K562 (cell line): Measurements from ENCODE around the gene TMEM69. TPM values are rescaled to one million over a fixed set of nuclear protein-coding genes. Genes with fewer than 3 reads are reported as not detected.

Experiments used
- BRCA1 ChIP-seq, 2 experiments: fragments of 450-650 bp in 1 of 2; sonication (generic) in 1 of 2; formaldehyde crosslinking in 1 of 2; IDR thresholded peaks; 2 replicates each; pipeline versions ENCODE4 v1.5.0 to v1.6.1; 2017 to 2020; ENCODE audit warnings: mild to moderate bottlenecking in 1 of 2, missing genetic modification reagents in 1 of 2
- CC2D1A ChIP-seq: fragments of 450-650 bp; IDR thresholded peaks from 2 replicates; pipeline ENCODE4 v1.6.1; 2017; ENCODE audit warnings: mild to moderate bottlenecking
- DACH1 ChIP-seq: fragments of 450-650 bp; IDR thresholded peaks from 2 replicates; pipeline ENCODE4 v1.6.1; 2018; ENCODE audit not compliant: partially characterized antibody
- ESRRA ChIP-seq: fragments of 450-650 bp; IDR thresholded peaks from 2 replicates; pipeline ENCODE4 v1.6.1; 2014; ENCODE audit warnings: low read depth, mild to moderate bottlenecking, moderate library complexity, borderline replicate concordance
- HDAC6 ChIP-seq: IDR thresholded peaks from 2 replicates; pipeline ENCODE4 v1.6.1; 2012; ENCODE audit warnings: low read depth, mild to moderate bottlenecking, control low read depth, inconsistent platforms, low read length, moderate library complexity
- KAT2B ChIP-seq: IDR thresholded peaks from one replicate; pipeline ENCODE4 v1.6.1; 2012; ENCODE audit warnings: low read depth, mild to moderate bottlenecking, control low read depth, inconsistent platforms, low read length, moderate library complexity
- NR3C1 ChIP-seq: sonication (generic); formaldehyde crosslinking; IDR thresholded peaks from 2 replicates; pipeline ENCODE4 v1.8.1; 2022; ENCODE audit warnings: missing genetic modification reagents
- POLR2H ChIP-seq: IDR thresholded peaks from 2 replicates; pipeline ENCODE4 v1.6.1; 2016; ENCODE audit warnings: missing genetic modification characterization, low read depth, mild to moderate bottlenecking, control low read depth, missing compliant biosample characterization, moderate library complexity
- RB1 ChIP-seq: fragments of 450-650 bp; IDR thresholded peaks from 2 replicates; pipeline ENCODE4 v1.6.1; 2017; ENCODE audit warnings: low read depth, mild to moderate bottlenecking
- SAFB2 ChIP-seq: fragments of 200-400 bp; formaldehyde crosslinking; IDR thresholded peaks from 2 replicates; pipeline ENCODE4 v1.6.1; 2018; ENCODE audit warnings: borderline replicate concordance, low read length, low read depth, moderate library complexity; ENCODE audit not compliant: severe bottlenecking
- SREBF1 ChIP-seq: fragments of 150-350 bp; IDR thresholded peaks from 2 replicates; pipeline ENCODE4 v1.6.1; 2014; ENCODE audit warnings: antibody characterized with exemption, low read depth, low read length, borderline replicate concordance
- TEAD1 ChIP-seq, 2 experiments: fragments of 450-650 bp in 1 of 2; sonication (generic) in 1 of 2; formaldehyde crosslinking; IDR thresholded peaks; 2 replicates each; pipeline versions ENCODE4 v1.4.0 to v1.8.0; 2020 to 2022; ENCODE audit warnings: mild to moderate bottlenecking in 2 of 2, missing genetic modification reagents in 1 of 2
- ZBTB17 ChIP-seq: fragments of 450-650 bp; formaldehyde crosslinking; IDR thresholded peaks from 2 replicates; pipeline ENCODE4 v1.4.0; 2020; ENCODE audit warnings: mild to moderate bottlenecking
- ZNF121 ChIP-seq: sonication (generic); formaldehyde crosslinking; conservative IDR thresholded peaks from 2 replicates; pipeline ENCODE4 v1.8.0; 2022; ENCODE audit warnings: missing genetic modification reagents
- ZNF232 ChIP-seq: sonication (generic); formaldehyde crosslinking; IDR thresholded peaks from 2 replicates; pipeline ENCODE4 v1.8.0; 2022; ENCODE audit warnings: mild to moderate bottlenecking, missing genetic modification reagents
- ZNF24 ChIP-seq: fragments of 450-650 bp; IDR thresholded peaks from 2 replicates; pipeline ENCODE4 v1.6.1; 2016
- ZNF444 ChIP-seq: fragments of 250-450 bp; sonication (Bioruptor Pico); IDR thresholded peaks from 2 replicates; pipeline ENCODE4 v1.4.0; 2020; ENCODE audit warnings: mild to moderate bottlenecking, moderate library complexity
- ZNF586 ChIP-seq: fragments of 450-650 bp; formaldehyde crosslinking; conservative IDR thresholded peaks from 2 replicates; pipeline ENCODE4 v1.4.0; 2020; ENCODE audit warnings: mild to moderate bottlenecking, moderate library complexity
- ZNF589 ChIP-seq: fragments of 200-800 bp; sonication (Bioruptor generic); IDR thresholded peaks from 2 replicates; pipeline ENCODE4 v1.6.1; 2016; ENCODE audit warnings: low read depth, missing genetic modification characterization, missing compliant biosample characterization
- ZNF644 ChIP-seq: fragments of 200-800 bp; sonication (Bioruptor generic); IDR thresholded peaks from 2 replicates; pipeline ENCODE4 v1.6.1; 2016; ENCODE audit warnings: low read depth, missing genetic modification characterization, missing compliant biosample characterization
- ZNF668 ChIP-seq: fragments of 250-450 bp; sonication (Bioruptor Pico); IDR thresholded peaks from 2 replicates; pipeline ENCODE4 v1.8.0; 2022; ENCODE audit warnings: mild to moderate bottlenecking, inconsistent platforms
- ZNF699 ChIP-seq: fragments of 250-450 bp; sonication (Bioruptor Pico); IDR thresholded peaks from 2 replicates; pipeline ENCODE4 v1.8.0; 2021; ENCODE audit warnings: mild to moderate bottlenecking, moderate library complexity; ENCODE audit not compliant: insufficient replicate concordance
- ZNF75A ChIP-seq: fragments of 450-650 bp; formaldehyde crosslinking; IDR thresholded peaks from 2 replicates; pipeline ENCODE4 v1.4.0; 2020; ENCODE audit warnings: mild to moderate bottlenecking
- ZNF830 ChIP-seq: fragments of 250-450 bp; sonication (Bioruptor Pico); IDR thresholded peaks from 2 replicates; pipeline ENCODE4 v1.5.0; 2021; ENCODE audit warnings: mild to moderate bottlenecking
- polyA plus RNA-seq, 8 experiments: library from polyadenylated mRNA; depleted of rRNA in 4 of 8; stranded (reverse) in 5 of 8; unstranded in 3 of 8; fragments of >200 nt; fragmentation: Nextera tagmentation in 2 of 8; fragmentation: Illumina TruSeq in 1 of 8; extraction: Ambion mirVana in 2 of 8; extraction: Trizol in 1 of 8; gene quantifications; 2 replicates each; pipeline versions ENCODE4 v1.2.1 to v1.2.3, GENCODE V29; 2011 to 2014; ENCODE audit warnings: inconsistent platforms in 1 of 8, missing spikeins in 1 of 8
- total RNA-seq, 7 experiments: library from RNA; depleted of rRNA in 6 of 7; stranded (reverse); fragments of >200 nt in 6 of 7; fragmentation: Illumina TruSeq in 2 of 7; extraction: Trizol in 2 of 7; gene quantifications; 2 replicates each; pipeline versions ENCODE4 v1.2.1 to v1.2.3, GENCODE V29; 2011 to 2021; ENCODE audit warnings: low replicate concordance in 1 of 7
- TF ChIP-seq, protein P1 (sequence below): fragments of 450-650 bp; formaldehyde crosslinking; IDR thresholded peaks from 2 replicates; pipeline ENCODE4 v1.4.0; 2020; ENCODE audit warnings: mild to moderate bottlenecking
- TF ChIP-seq, protein P2 (sequence below): sonication (generic); IDR thresholded peaks from 2 replicates; pipeline ENCODE4 v1.6.1; 2016
- TF ChIP-seq, protein P3 (sequence below), 2 experiments: fragments of 450-650 bp in 1 of 2; sonication (generic) in 1 of 2; formaldehyde crosslinking in 1 of 2; IDR thresholded peaks in 1 of 2; conservative IDR thresholded peaks in 1 of 2; 2 replicates each; pipeline versions ENCODE4 v1.6.1 to v1.8.1; 2016 to 2023; ENCODE audit warnings: mild to moderate bottlenecking in 2 of 2, moderate library complexity in 2 of 2, inconsistent platforms in 1 of 2, missing genetic modification reagents in 1 of 2

TMEM69 gene
- total and polyA plus RNA-seq, 9 of the 15 experiments (the other 6 are each of a cell fraction or from before 2014, with no cell fraction given): 47.3 to 248 (median 103) TPM

DNA sequence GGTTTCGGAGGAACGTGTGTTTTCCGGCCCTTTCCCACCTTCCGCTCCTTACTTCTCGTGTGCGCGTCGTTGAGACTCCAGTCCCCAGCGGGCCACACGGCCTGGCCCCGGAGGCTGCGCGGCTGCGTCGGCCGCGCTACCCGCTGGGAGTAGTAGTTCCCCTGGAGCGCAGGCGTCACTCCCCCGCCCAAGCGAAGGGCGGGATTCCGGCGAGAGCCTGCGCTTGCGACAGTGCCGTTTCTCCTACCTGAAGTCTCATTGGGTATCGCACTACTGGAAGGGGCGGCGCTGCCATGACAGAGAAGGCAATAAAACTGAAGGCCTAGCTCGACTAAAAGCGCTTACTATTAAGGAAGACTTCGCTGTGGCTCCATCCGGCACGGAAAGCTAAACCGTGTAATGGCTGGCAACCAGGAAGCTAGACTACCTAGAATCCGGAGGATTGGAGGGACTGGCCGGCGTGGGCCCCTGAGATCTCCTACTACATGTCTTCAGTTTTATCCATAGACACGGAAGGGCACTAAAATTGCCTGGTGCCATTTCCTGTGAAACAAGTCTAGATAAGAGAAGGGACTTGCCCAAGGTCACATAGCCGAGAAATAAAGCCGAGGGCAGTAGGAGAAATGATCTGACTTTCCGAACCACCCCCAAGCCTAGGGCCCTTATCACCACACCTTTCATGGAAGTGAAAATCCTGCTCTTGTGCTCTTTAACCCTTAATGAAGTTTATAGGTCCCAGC, 797 bp upstream of the TMEM69 start (continued):
- no peak for TF ChIP-seq KAT2B
- TF ChIP-seq ZNF589 (CRISPR knock-in tag): peak; percentile 86
- TF ChIP-seq ZNF830: peak; percentile 70; the same call in 1 of the 2 replicates
- TF ChIP-seq, protein P1, sequence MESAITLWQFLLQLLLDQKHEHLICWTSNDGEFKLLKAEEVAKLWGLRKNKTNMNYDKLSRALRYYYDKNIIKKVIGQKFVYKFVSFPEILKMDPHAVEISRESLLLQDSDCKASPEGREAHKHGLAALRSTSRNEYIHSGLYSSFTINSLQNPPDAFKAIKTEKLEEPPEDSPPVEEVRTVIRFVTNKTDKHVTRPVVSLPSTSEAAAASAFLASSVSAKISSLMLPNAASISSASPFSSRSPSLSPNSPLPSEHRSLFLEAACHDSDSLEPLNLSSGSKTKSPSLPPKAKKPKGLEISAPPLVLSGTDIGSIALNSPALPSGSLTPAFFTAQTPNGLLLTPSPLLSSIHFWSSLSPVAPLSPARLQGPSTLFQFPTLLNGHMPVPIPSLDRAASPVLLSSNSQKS (CRISPR knock-in tag): no peak
- no peak for TF ChIP-seq DACH1
- peak; percentile 93 for TF ChIP-seq ZNF24
- peak; percentile 89 for TF ChIP-seq ESRRA
- TF ChIP-seq, protein P2, sequence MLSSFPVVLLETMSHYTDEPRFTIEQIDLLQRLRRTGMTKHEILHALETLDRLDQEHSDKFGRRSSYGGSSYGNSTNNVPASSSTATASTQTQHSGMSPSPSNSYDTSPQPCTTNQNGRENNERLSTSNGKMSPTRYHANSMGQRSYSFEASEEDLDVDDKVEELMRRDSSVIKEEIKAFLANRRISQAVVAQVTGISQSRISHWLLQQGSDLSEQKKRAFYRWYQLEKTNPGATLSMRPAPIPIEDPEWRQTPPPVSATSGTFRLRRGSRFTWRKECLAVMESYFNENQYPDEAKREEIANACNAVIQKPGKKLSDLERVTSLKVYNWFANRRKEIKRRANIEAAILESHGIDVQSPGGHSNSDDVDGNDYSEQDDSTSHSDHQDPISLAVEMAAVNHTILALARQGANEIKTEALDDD: no peak
- TF ChIP-seq CC2D1A: no peak; the same call in 1 of the 2 replicates
- peak; percentile 83 for TF ChIP-seq ZNF232 (CRISPR knock-in tag)
- TF ChIP-seq POLR2H (tag): peak; percentile 98
- no peak for TF ChIP-seq ZNF121 (CRISPR knock-in tag)
- TF ChIP-seq, protein P3, sequence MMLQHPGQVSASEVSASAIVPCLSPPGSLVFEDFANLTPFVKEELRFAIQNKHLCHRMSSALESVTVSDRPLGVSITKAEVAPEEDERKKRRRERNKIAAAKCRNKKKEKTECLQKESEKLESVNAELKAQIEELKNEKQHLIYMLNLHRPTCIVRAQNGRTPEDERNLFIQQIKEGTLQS (IDR thresholded peaks at IDR 0.05): no peak
- TF ChIP-seq, protein P3 (CRISPR knock-in tag; conservative IDR thresholded peaks at IDR 0.05): 0 out of 2 replicates have a peak, but pooled peaks have one; percentile 4
- no peak for TF ChIP-seq ZNF699 (CRISPR knock-in tag)
- TF ChIP-seq SREBF1: no peak
- TF ChIP-seq SAFB2: no peak
- no peak for TF ChIP-seq ZNF668 (CRISPR knock-in tag)
- TF ChIP-seq BRCA1 (IDR thresholded peaks at IDR 0.05): no peak
- no peak for TF ChIP-seq BRCA1 (CRISPR knock-in tag; IDR thresholded peaks at IDR 0.05)
- TF ChIP-seq NR3C1 (CRISPR knock-in tag): no peak
- peak; percentile 70; the same call in 1 of the 2 replicates for TF ChIP-seq RB1
- TF ChIP-seq ZNF444 (CRISPR knock-in tag): no peak
- TF ChIP-seq HDAC6: no peak
- TF ChIP-seq ZBTB17 (CRISPR knock-in tag): no peak
- TF ChIP-seq ZNF586 (CRISPR knock-in tag): no peak
- peak in 1 of 2 experiments; percentile 87; a peak in 2 of 4 replicates for TF ChIP-seq TEAD1 (CRISPR knock-in tag; IDR thresholded peaks at IDR 0.05)
- TF ChIP-seq ZNF75A: no peak
- peak; percentile 98 for TF ChIP-seq ZNF644 (tag)
